OCI-LY1 (cell line): Measurements from ENCODE around the gene PAPSS1.

Source experiments
- H2AFZ ChIP-seq: fragments of 200-600 bp; sonication (generic), shearing (Covaris generic); 2 replicates; pipeline ENCODE4 v1.6.0; 2014; ENCODE audit warnings: antibody characterized with exemption, mild to moderate bottlenecking, low read length
- H3F3A ChIP-seq: fragments of 200-600 bp; sonication (generic), shearing (Covaris generic); 2 replicates; pipeline ENCODE4 v1.6.0; 2014; ENCODE audit warnings: mild to moderate bottlenecking, antibody characterized with exemption, low read length, moderate library complexity; ENCODE audit not compliant: insufficient read depth
- H3K27ac ChIP-seq: fragments of 200-600 bp; sonication (generic); 2 replicates; pipeline ENCODE4 v1.5.1; 2014; ENCODE audit warnings: low read length, mixed run types, mild to moderate bottlenecking, low read depth; ENCODE audit not compliant: poor library complexity, severe bottlenecking
- H3K27me3 ChIP-seq: fragments of 200-600 bp; sonication (generic); 2 replicates; pipeline ENCODE4 v1.6.0; 2014; ENCODE audit warnings: antibody characterized with exemption, mild to moderate bottlenecking, low read length, moderate library complexity; ENCODE audit not compliant: insufficient read depth
- H3K36me3 ChIP-seq: fragments of 200-600 bp; sonication (generic); 2 replicates; pipeline ENCODE4 v1.6.1; 2014; ENCODE audit warnings: mild to moderate bottlenecking, antibody characterized with exemption, low read length, moderate library complexity, mixed read lengths; ENCODE audit not compliant: insufficient read depth
- H3K4me1 ChIP-seq: fragments of 200-600 bp; sonication (generic); 2 replicates; pipeline ENCODE4 v1.5.1; 2014; ENCODE audit warnings: mild to moderate bottlenecking, low read length, moderate library complexity; ENCODE audit not compliant: insufficient read depth, severe bottlenecking
- H3K4me2 ChIP-seq: fragments of 200-600 bp; sonication (generic), shearing (Covaris generic); 2 replicates; pipeline ENCODE4 v1.6.1; 2014; ENCODE audit warnings: low read length
- H3K4me3 ChIP-seq: fragments of 200-600 bp; sonication (generic); 2 replicates; pipeline ENCODE4 v1.5.1; 2014; ENCODE audit warnings: low read length, low read depth, mild to moderate bottlenecking, mixed read lengths; ENCODE audit not compliant: poor library complexity, severe bottlenecking
- H3K79me2 ChIP-seq: fragments of 200-600 bp; shearing (Covaris generic); 2 replicates; pipeline ENCODE4 v1.6.1; 2016; ENCODE audit warnings: mixed run types, low read length, mixed read lengths; ENCODE audit not compliant: insufficient read depth
- H3K9ac ChIP-seq: fragments of 200-600 bp; sonication (generic), shearing (Covaris generic); 2 replicates; pipeline ENCODE4 v1.6.1; 2014; ENCODE audit warnings: mild to moderate bottlenecking, low read length, mixed read lengths
- H3K9me2 ChIP-seq: fragments of 200-600 bp; sonication (generic), shearing (Covaris generic); 2 replicates; pipeline ENCODE4 v1.6.1; 2014; ENCODE audit warnings: low read depth, mild to moderate bottlenecking, low read length, mixed read lengths
- H3K9me3 ChIP-seq: fragments of 200-600 bp; shearing (Covaris generic); 2 replicates; pipeline ENCODE4 v1.6.1; 2014; ENCODE audit warnings: low read length, mixed read lengths
- H4K20me1 ChIP-seq: fragments of 200-600 bp; sonication (generic), shearing (Covaris generic); 2 replicates; pipeline ENCODE4 v1.6.0; 2016; ENCODE audit warnings: mild to moderate bottlenecking, low read length; ENCODE audit not compliant: insufficient read depth
- EZH2 ChIP-seq: fragments of 200-600 bp; sonication (generic), shearing (Covaris generic); IDR thresholded peaks from 2 replicates; pipeline ENCODE4 v1.8.0; 2017; ENCODE audit warnings: borderline replicate concordance, mixed run types, mild to moderate bottlenecking, antibody characterized with exemption, low read length, moderate library complexity, mixed read lengths
- TF ChIP-seq, protein P1 (sequence below): fragments of 200-600 bp; sonication (generic), shearing (Covaris generic); IDR thresholded peaks from 2 replicates; pipeline ENCODE4 v1.5.1; 2017; ENCODE audit warnings: mild to moderate bottlenecking, antibody characterized with exemption, low read length, moderate library complexity, mixed read lengths

The PAPSS1 gene

DNA sequence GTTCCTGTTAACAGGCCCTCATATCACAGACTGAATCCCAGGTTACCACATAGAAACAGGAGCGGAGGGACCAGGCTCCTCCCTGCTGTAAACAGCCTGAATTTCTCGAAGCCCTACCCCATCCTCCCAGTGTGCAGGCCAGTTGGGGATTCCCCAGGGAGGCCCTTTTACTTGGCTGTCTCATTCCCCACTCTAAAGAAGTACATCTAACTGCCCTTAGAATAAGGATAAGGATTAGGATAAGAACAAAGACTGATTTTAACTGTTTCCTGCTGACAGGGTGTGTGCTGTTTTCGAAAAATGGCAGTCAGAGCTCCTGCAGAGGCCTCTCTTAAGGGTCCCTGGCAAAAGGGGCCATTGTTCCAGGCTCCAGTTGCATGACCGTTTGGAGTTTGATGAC, 133.7 kb downstream of the PAPSS1 start:
- no peaks in the 10 kb centered on the region for H3K27me3 ChIP-seq
- H3K4me2 ChIP-seq: no peak overlapping the region
- H3K36me3 ChIP-seq: no peaks in the 10 kb centered on the region
- no peak for TF ChIP-seq EZH2
- TF ChIP-seq, protein P1, sequence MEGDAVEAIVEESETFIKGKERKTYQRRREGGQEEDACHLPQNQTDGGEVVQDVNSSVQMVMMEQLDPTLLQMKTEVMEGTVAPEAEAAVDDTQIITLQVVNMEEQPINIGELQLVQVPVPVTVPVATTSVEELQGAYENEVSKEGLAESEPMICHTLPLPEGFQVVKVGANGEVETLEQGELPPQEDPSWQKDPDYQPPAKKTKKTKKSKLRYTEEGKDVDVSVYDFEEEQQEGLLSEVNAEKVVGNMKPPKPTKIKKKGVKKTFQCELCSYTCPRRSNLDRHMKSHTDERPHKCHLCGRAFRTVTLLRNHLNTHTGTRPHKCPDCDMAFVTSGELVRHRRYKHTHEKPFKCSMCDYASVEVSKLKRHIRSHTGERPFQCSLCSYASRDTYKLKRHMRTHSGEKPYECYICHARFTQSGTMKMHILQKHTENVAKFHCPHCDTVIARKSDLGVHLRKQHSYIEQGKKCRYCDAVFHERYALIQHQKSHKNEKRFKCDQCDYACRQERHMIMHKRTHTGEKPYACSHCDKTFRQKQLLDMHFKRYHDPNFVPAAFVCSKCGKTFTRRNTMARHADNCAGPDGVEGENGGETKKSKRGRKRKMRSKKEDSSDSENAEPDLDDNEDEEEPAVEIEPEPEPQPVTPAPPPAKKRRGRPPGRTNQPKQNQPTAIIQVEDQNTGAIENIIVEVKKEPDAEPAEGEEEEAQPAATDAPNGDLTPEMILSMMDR: no peak
- no peaks in the 10 kb centered on the region for H3K79me2 ChIP-seq
- H3K9me3 ChIP-seq: no peaks in the 10 kb centered on the region
- no peak overlapping the region for H3K9ac ChIP-seq
- H3K9me2 ChIP-seq: no peaks in the 10 kb centered on the region
- H3K27ac ChIP-seq: no peak overlapping the region
- no peaks in the 10 kb centered on the region for H3K4me1 ChIP-seq
- H3F3A ChIP-seq: no peaks in the 10 kb centered on the region
- H4K20me1 ChIP-seq: no peaks in the 10 kb centered on the region
- H3K4me3 ChIP-seq: no peak overlapping the region
- H2AFZ ChIP-seq: no peak overlapping the region

- no peaks in the 10 kb centered on the region for H3K27me3 ChIP-seq
- no peaks in the 10 kb centered on the region for H4K20me1 ChIP-seq
- H3F3A ChIP-seq: no peaks in the 10 kb centered on the region
- H3K27ac ChIP-seq: no peak overlapping the region
- H3K4me3 ChIP-seq: no peak overlapping the region
- H3K9me3 ChIP-seq: no peaks in the 10 kb centered on the region
- H3K4me1 ChIP-seq: no peaks in the 10 kb centered on the region
- H3K36me3 ChIP-seq: no peaks in the 10 kb centered on the region
- TF ChIP-seq, protein P1: peak; percentile 16; the same call in 1 of the 2 replicates
- TF ChIP-seq EZH2: no peak
- H3K9ac ChIP-seq: no peak overlapping the region
- no peak overlapping the region for H2AFZ ChIP-seq
- H3K9me2 ChIP-seq: no peaks in the 10 kb centered on the region
- H3K4me2 ChIP-seq: no peak overlapping the region
- H3K79me2 ChIP-seq: no peaks in the 10 kb centered on the region
Observed at GRCh38 chr4:107579099-107579498, 140.9 kb downstream of the PAPSS1 start.

DNA sequence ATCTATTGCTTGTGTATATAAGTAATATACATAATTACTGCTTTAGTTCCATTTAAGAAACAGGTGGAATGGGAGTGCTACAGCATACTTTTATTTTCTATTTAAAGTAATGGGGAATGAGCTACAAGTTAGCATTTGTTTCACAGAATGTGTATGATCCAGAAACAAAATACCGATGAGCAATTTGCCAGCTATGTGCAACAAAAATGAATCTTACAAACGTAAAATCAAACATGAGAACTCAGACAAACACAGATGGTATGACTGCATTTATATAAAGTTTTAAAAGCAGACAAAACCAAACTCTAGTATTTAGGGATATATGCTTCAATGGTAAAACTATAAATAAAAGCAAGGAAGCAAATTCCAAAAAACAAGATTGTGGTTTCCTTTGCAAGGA, 141.7 kb downstream of the PAPSS1 start:
- Histone ChIP-seq H3K27me3 (no peaks in the 10 kb centered on the region), H3K9me3 (no peaks in the 10 kb centered on the region), H3F3A (no peaks in the 10 kb centered on the region), H3K4me2 (no peak overlapping the region), H4K20me1 (no peaks in the 10 kb centered on the region), H3K36me3 (no peaks in the 10 kb centered on the region), H3K79me2 (no peaks in the 10 kb centered on the region), H3K9me2 (no peaks in the 10 kb centered on the region), H3K4me1 (no peaks in the 10 kb centered on the region), H3K4me3 (no peak overlapping the region), H2AFZ (no peak overlapping the region), H3K9ac (no peak overlapping the region), H3K27ac (no peak overlapping the region)
- no peak for TF ChIP-seq EZH2
- TF ChIP-seq, protein P1: no peak
